ENCODE results near the gene ZNF79. TPM values are rescaled to one million over a fixed set of nuclear protein-coding genes. Genes with fewer than 3 reads are reported as not detected.

The ZNF79 gene
- total and polyA plus RNA-seq, 2 experiments from 2014 or later: 2.2 to 6.3 TPM

DNA sequence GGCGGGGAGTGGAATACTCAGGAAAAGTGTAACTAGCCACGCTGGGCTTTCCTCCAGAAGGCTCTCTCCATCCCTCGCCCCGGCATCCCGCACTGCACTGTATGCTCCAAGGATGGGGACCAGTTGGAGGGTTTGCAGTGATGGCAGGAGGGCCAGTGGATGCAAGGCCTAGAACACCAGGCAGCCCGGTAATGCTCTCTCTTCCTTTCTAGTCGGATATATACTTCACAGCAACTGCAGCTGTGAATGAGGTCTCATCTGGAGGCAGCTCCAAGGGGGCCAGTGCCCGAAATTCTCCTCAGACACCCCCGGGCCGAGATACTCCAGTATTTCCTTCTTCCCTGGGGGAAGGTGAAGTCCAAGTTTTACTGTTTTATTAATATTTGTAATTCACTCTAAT lies 37.2 kb upstream of the ZNF79 start:
- H3K36me3 ChIP-seq (ENCODE audit: insufficient read depth): no peaks in the 10 kb centered on the region
- 0 out of 2 replicates have a peak, but pooled peaks cover 2% of the 10 kb centered on the region for H3F3A ChIP-seq (replicated peaks; ENCODE audit: low read depth)
- H3K9me3 Mint-ChIP-seq: no peaks in the 10 kb centered on the region; the same call in 2 of the 3 replicates
- no peak for DNase-seq (ENCODE audit: low spot score)
- TF ChIP-seq STAT1 (IDR thresholded peaks at IDR 0.05; ENCODE audit: unreplicated experiment) (no peak), ZNF331 (CRISPR knock-in tag; IDR thresholded peaks at IDR 0.05; ENCODE audit: low read depth) (no peak), ZNF114 (CRISPR knock-in tag; IDR thresholded peaks at IDR 0.05) (no peak)
- H3K4me3 Mint-ChIP-seq: no peak overlapping the region
- H3K36me3 Mint-ChIP-seq (ENCODE audit: low read depth): no peaks in the 10 kb centered on the region
- H3K4me3 ChIP-seq: no peak overlapping the region
- H3K79me2 ChIP-seq (replicated peaks; ENCODE audit: insufficient read depth): no peaks in the 10 kb centered on the region
- no peak overlapping the region for H2AFZ ChIP-seq
- ATAC-seq: no peak
- H3K4me2 ChIP-seq: no peak overlapping the region
- H3K27ac ChIP-seq (ENCODE audit: low read depth): no peak overlapping the region
- peaks cover 6% of the 10 kb centered on the region for H3K27me3 Mint-ChIP-seq (ENCODE audit: insufficient read depth, low read depth, poor library complexity)
- no peaks in the 10 kb centered on the region; the same call in 1 of the 2 replicates for H3K4me1 ChIP-seq (ENCODE audit: insufficient read depth)
- H3K9me2 ChIP-seq (ENCODE audit: insufficient read depth): no peaks in the 10 kb centered on the region
- H4K20me1 ChIP-seq (replicated peaks; ENCODE audit: insufficient read depth): no peaks in the 10 kb centered on the region; the same call in 1 of the 2 replicates
- H3K4me1 Mint-ChIP-seq: peaks cover 11% of the 10 kb centered on the region
- no peak overlapping the region for H3K27ac Mint-ChIP-seq
- H3K27me3 ChIP-seq (ENCODE audit: insufficient read depth): no peaks in the 10 kb centered on the region

DNA sequence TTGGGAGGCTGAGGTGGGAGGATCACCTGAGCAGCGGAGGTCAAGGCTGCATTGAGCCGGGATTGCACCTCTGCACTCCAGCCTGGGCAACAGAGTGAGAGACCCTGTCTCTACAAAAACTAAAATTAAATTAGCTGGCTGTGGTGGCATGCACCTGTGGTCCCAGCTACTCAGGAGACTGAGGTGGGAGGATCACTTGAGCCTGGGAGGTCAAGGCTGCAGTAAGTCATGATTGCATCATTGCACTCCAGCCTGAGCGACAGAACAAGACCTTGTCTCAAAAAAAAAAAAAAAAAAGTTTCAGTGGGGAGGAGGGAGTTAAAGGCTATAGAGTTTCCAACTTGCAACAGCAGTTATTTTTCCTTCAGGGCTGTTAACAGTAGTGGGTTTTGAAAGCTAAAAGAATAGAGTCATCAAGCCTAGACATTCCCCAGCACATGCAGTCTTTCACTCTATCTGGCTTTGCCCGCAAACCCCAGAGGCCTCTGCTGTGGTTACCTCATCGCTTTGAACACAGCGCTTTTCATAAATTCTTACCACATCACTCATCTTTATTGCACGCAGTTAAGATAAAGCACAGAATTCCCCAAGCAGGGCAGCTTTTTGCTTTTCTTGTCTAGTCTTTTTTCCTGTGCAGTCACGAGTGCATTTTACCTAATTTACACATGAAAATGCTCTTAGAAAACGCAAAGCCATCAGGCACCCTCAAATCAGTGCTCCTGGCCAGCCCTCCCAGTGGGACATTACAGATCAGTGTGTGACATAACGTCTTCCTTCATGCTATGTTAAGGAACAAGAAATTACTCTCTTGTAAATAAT lies 35.9 kb upstream of the ZNF79 start:
- H3K27me3 Mint-ChIP-seq (ENCODE audit: insufficient read depth, low read depth, poor library complexity): peaks cover 7% of the 10 kb centered on the region
- Histone ChIP-seq H3K4me3 (no peak overlapping the region), H3K36me3 (ENCODE audit: insufficient read depth) (no peaks in the 10 kb centered on the region), H3K79me2 (replicated peaks; ENCODE audit: insufficient read depth) (no peaks in the 10 kb centered on the region), H3K27me3 (ENCODE audit: insufficient read depth) (no peaks in the 10 kb centered on the region), H3K27ac (ENCODE audit: low read depth) (no peak overlapping the region), H3K4me2 (no peak overlapping the region), H3K4me1 (ENCODE audit: insufficient read depth) (no peaks in the 10 kb centered on the region; the same call in 1 of the 2 replicates), H3K9me2 (ENCODE audit: insufficient read depth) (no peaks in the 10 kb centered on the region), H3F3A (replicated peaks; ENCODE audit: low read depth) (0 out of 2 replicates have a peak, but pooled peaks cover 2% of the 10 kb centered on the region), H4K20me1 (replicated peaks; ENCODE audit: insufficient read depth) (no peaks in the 10 kb centered on the region), H2AFZ (no peak overlapping the region)
- TF ChIP-seq JUNB (IDR thresholded peaks at IDR 0.05; ENCODE audit: unreplicated experiment): no peak
- no peak for TF ChIP-seq ZNF331 (CRISPR knock-in tag; IDR thresholded peaks at IDR 0.05; ENCODE audit: low read depth)
- no peak for TF ChIP-seq STAT1 (IDR thresholded peaks at IDR 0.05; ENCODE audit: unreplicated experiment)
- no peak for TF ChIP-seq NANOG (IDR thresholded peaks at IDR 0.05; ENCODE audit: borderline replicate concordance)
- TF ChIP-seq, protein P1, sequence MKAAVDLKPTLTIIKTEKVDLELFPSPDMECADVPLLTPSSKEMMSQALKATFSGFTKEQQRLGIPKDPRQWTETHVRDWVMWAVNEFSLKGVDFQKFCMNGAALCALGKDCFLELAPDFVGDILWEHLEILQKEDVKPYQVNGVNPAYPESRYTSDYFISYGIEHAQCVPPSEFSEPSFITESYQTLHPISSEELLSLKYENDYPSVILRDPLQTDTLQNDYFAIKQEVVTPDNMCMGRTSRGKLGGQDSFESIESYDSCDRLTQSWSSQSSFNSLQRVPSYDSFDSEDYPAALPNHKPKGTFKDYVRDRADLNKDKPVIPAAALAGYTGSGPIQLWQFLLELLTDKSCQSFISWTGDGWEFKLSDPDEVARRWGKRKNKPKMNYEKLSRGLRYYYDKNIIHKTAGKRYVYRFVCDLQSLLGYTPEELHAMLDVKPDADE (IDR thresholded peaks at IDR 0.05): no peak
- TF ChIP-seq, protein P2, sequence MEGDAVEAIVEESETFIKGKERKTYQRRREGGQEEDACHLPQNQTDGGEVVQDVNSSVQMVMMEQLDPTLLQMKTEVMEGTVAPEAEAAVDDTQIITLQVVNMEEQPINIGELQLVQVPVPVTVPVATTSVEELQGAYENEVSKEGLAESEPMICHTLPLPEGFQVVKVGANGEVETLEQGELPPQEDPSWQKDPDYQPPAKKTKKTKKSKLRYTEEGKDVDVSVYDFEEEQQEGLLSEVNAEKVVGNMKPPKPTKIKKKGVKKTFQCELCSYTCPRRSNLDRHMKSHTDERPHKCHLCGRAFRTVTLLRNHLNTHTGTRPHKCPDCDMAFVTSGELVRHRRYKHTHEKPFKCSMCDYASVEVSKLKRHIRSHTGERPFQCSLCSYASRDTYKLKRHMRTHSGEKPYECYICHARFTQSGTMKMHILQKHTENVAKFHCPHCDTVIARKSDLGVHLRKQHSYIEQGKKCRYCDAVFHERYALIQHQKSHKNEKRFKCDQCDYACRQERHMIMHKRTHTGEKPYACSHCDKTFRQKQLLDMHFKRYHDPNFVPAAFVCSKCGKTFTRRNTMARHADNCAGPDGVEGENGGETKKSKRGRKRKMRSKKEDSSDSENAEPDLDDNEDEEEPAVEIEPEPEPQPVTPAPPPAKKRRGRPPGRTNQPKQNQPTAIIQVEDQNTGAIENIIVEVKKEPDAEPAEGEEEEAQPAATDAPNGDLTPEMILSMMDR (conservative IDR thresholded peaks at IDR 0.05; ENCODE audit: low read depth in 2 of 2): no peak
- no peak for TF ChIP-seq POLR2AphosphoS5 (IDR thresholded peaks at IDR 0.05; ENCODE audit: low read depth)
- TF ChIP-seq CREB1 (CRISPR knock-in tag; IDR thresholded peaks at IDR 0.05; ENCODE audit: low read depth): no peak
- TF ChIP-seq EZH2 (IDR thresholded peaks at IDR 0.05; ENCODE audit: low read depth, unreplicated experiment): no peak
- TF ChIP-seq, protein P3, sequence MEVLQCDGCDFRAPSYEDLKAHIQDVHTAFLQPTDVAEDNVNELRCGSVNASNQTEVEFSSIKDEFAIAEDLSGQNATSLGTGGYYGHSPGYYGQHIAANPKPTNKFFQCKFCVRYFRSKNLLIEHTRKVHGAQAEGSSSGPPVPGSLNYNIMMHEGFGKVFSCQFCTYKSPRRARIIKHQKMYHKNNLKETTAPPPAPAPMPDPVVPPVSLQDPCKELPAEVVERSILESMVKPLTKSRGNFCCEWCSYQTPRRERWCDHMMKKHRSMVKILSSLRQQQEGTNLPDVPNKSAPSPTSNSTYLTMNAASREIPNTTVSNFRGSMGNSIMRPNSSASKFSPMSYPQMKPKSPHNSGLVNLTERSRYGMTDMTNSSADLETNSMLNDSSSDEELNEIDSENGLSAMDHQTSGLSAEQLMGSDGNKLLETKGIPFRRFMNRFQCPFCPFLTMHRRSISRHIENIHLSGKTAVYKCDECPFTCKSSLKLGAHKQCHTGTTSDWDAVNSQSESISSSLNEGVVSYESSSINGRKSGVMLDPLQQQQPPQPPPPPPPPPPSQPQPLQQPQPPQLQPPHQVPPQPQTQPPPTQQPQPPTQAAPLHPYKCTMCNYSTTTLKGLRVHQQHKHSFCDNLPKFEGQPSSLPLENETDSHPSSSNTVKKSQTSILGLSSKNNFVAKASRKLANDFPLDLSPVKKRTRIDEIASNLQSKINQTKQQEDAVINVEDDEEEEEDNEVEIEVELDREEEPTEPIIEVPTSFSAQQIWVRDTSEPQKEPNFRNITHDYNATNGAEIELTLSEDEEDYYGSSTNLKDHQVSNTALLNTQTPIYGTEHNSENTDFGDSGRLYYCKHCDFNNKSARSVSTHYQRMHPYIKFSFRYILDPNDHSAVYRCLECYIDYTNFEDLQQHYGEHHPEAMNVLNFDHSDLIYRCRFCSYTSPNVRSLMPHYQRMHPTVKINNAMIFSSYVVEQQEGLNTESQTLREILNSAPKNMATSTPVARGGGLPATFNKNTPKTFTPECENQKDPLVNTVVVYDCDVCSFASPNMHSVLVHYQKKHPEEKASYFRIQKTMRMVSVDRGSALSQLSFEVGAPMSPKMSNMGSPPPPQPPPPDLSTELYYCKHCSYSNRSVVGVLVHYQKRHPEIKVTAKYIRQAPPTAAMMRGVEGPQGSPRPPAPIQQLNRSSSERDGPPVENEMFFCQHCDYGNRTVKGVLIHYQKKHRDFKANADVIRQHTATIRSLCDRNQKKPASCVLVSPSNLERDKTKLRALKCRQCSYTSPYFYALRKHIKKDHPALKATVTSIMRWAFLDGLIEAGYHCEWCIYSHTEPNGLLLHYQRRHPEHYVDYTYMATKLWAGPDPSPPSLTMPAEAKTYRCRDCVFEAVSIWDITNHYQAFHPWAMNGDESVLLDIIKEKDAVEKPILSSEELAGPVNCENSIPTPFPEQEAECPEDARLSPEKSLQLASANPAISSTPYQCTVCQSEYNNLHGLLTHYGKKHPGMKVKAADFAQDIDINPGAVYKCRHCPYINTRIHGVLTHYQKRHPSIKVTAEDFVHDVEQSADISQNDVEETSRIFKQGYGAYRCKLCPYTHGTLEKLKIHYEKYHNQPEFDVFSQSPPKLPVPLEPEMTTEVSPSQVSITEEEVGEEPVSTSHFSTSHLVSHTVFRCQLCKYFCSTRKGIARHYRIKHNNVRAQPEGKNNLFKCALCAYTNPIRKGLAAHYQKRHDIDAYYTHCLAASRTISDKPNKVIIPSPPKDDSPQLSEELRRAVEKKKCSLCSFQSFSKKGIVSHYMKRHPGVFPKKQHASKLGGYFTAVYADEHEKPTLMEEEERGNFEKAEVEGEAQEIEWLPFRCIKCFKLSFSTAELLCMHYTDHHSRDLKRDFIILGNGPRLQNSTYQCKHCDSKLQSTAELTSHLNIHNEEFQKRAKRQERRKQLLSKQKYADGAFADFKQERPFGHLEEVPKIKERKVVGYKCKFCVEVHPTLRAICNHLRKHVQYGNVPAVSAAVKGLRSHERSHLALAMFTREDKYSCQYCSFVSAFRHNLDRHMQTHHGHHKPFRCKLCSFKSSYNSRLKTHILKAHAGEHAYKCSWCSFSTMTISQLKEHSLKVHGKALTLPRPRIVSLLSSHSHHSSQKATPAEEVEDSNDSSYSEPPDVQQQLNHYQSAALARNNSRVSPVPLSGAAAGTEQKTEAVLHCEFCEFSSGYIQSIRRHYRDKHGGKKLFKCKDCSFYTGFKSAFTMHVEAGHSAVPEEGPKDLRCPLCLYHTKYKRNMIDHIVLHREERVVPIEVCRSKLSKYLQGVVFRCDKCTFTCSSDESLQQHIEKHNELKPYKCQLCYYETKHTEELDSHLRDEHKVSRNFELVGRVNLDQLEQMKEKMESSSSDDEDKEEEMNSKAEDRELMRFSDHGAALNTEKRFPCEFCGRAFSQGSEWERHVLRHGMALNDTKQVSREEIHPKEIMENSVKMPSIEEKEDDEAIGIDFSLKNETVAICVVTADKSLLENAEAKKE (CRISPR knock-in tag; IDR thresholded peaks at IDR 0.05): no peak
- no peak for TF ChIP-seq ZNF114 (CRISPR knock-in tag; IDR thresholded peaks at IDR 0.05)
- no peak for DNase-seq (ENCODE audit: low spot score)
- no peak; the same call in 1 of the 3 replicates for ATAC-seq
- no peaks in the 10 kb centered on the region; the same call in 2 of the 3 replicates for H3K9me3 Mint-ChIP-seq
- no peaks in the 10 kb centered on the region for H3K36me3 Mint-ChIP-seq (ENCODE audit: low read depth)
- no peak overlapping the region for H3K27ac Mint-ChIP-seq
- no peak overlapping the region for H3K4me3 Mint-ChIP-seq
- H3K4me1 Mint-ChIP-seq: peaks cover 11% of the 10 kb centered on the region

Data from GM23338 (cell line).